WERI-Rb-1 (cell line): ENCODE results near the gene TUBA8.
"Not testable (repeated sequence)": the region's sequence is repeated elsewhere in the genome, so short reads cannot be mapped to it uniquely, and the experiment has no call there.

Experiments
- DNase-seq: peaks from one replicate; pipeline ENCODE4 v3.0.0-alpha.2; 2020
- H3K27ac ChIP-seq: fragments of 250-450 bp; sonication (Bioruptor Pico); 2 replicates; pipeline ENCODE4 v1.5.1; 2020; ENCODE audit warnings: mild to moderate bottlenecking, moderate library complexity
- H3K27me3 ChIP-seq: fragments of 250-450 bp; sonication (Bioruptor Pico); 2 replicates; pipeline ENCODE4 v1.5.1; 2021; ENCODE audit warnings: mild to moderate bottlenecking, low read depth, moderate library complexity; ENCODE audit not compliant: insufficient read depth, severe bottlenecking
- H3K36me3 ChIP-seq: fragments of 250-450 bp; sonication (Bioruptor Pico); 2 replicates; pipeline ENCODE4 v1.5.1; 2020; ENCODE audit warnings: mild to moderate bottlenecking, moderate library complexity
- H3K4me3 ChIP-seq: 2 replicates; pipeline ENCODE4 v1.5.1; 2011; ENCODE audit warnings: low read depth, mild to moderate bottlenecking, control low read depth, low read length
- H3K9me3 ChIP-seq: fragments of 250-450 bp; sonication (Bioruptor Pico); 2 replicates; pipeline ENCODE4 v1.5.1; 2021; ENCODE audit warnings: mild to moderate bottlenecking, moderate library complexity; ENCODE audit not compliant: severe bottlenecking
- TF ChIP-seq, protein P1 (sequence below): IDR thresholded peaks from 2 replicates; pipeline ENCODE4 v1.5.1; 2011; ENCODE audit warnings: low read depth, mild to moderate bottlenecking, control low read depth, inconsistent platforms, low read length

TUBA8 gene

DNA sequence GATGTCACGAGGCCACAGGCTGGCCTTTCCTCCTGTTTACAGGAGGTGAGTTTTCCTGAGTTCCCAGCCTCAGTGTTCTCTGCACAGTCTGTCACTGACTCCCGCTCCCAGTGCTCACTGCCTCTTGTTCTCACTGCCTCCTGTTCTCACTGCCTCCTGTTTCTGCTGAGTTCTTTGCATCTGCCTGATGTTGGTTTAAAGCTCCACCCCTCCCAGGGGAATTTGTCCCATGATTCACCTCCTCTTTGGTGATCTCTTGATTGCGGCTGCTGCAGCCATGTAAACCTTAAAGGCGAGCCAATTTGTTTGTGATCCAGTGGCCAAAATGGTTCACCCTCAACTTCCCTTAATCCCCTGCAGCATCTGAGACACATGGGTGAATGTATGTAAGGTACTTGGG is 6.0 kb upstream of the TUBA8 start:
- TF ChIP-seq, protein P1, sequence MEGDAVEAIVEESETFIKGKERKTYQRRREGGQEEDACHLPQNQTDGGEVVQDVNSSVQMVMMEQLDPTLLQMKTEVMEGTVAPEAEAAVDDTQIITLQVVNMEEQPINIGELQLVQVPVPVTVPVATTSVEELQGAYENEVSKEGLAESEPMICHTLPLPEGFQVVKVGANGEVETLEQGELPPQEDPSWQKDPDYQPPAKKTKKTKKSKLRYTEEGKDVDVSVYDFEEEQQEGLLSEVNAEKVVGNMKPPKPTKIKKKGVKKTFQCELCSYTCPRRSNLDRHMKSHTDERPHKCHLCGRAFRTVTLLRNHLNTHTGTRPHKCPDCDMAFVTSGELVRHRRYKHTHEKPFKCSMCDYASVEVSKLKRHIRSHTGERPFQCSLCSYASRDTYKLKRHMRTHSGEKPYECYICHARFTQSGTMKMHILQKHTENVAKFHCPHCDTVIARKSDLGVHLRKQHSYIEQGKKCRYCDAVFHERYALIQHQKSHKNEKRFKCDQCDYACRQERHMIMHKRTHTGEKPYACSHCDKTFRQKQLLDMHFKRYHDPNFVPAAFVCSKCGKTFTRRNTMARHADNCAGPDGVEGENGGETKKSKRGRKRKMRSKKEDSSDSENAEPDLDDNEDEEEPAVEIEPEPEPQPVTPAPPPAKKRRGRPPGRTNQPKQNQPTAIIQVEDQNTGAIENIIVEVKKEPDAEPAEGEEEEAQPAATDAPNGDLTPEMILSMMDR = no peak
- Histone ChIP-seq H3K27ac (no peak overlapping the region), H3K9me3 (no peaks in the 10 kb centered on the region), H3K36me3 (no peaks in the 10 kb centered on the region), H3K27me3 (no peaks in the 10 kb centered on the region), H3K4me3 (no peak overlapping the region)
- DNase-seq = no peak

DNA sequence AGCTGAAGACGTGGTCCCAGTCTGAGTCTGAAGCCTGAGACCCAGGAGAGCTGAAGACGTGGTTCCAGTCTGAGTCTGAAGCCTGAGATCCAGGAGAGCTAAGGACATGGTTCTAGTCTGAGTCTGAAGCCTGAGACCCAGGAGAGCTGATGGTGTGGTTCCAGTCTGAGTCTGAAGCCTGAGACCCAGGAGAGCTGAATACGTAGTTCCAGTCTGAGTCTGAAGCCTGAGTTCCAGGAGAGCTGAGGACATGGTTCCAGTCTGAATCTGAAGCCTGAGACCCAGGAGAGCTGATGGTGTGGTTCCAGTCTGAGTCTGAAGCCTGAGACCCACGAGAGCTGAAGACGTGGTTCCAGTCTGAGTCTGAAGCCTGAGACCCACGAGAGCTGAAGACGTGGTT is 4.6 kb upstream of the TUBA8 start:
- H3K36me3 ChIP-seq, H3K4me3 ChIP-seq, H3K27ac ChIP-seq, H3K27me3 ChIP-seq, DNase-seq, H3K9me3 ChIP-seq: not testable (repeated sequence)

DNA sequence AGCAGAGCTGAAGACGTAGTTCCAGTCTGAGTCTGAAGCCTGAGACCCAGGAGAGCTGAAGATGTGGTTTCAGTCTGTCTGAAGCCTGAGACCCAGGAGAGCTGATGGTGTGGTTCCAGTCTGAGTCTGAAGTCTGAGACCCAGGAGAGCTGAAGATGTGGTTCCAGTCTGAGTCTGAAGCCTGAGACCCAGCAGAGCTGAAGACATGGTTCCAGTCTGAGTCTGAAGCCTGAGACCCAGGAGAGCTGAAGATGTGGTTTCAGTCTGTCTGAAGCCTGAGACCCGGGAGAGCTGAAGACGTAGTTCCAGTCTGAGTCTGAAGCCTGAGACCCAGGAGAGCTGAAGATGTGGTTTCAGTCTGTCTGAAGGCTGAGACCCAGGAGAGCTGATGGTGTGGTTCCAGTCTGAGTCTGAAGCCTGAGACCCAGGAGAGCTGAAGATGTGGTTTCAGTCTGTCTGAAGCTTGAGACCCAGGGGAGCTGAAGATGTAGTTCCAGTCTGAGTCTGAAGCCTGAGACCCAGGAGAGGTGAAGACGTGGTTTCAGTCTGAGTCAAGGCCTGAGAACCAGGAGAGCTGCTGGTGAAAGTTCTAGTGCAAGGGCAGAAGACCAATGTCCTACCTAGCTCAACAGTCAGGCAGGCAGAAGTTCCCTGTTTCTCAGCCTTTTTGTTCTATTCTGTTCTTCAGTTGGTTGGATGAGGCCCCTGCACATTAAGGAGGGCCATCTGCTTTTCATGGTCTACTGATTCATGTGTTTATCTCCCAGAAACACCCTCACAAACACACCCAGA is 3.9 kb upstream of the TUBA8 start:
- not testable (repeated sequence) for DNase-seq, H3K9me3 ChIP-seq, H3K4me3 ChIP-seq, H3K27me3 ChIP-seq, H3K36me3 ChIP-seq, H3K27ac ChIP-seq

DNA sequence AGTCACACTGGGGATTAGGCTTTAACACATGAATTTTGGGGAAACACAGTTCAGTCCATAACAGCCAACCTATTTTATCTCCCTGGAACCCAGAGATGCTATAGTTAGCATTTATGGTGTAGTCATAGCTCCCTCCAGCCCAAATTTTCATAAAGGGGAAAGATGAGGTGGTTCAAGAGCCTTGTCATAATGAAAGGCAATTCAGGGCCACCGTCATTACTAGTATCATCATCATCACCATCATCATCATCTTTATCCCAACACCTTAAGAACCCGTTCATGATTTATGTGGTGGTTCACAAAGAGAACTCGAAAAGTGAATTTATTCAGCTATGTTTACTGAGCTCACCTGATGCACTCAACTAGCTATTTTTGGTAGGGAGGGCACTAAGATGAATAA is 2.4 kb upstream of the TUBA8 start:
- Histone ChIP-seq H3K27ac (no peak overlapping the region), H3K27me3 (peaks cover 4% of the 10 kb centered on the region), H3K36me3 (no peaks in the 10 kb centered on the region), H3K9me3 (no peaks in the 10 kb centered on the region), H3K4me3 (no peak overlapping the region)
- DNase-seq = no peak
- TF ChIP-seq, protein P1 = no peak

DNA sequence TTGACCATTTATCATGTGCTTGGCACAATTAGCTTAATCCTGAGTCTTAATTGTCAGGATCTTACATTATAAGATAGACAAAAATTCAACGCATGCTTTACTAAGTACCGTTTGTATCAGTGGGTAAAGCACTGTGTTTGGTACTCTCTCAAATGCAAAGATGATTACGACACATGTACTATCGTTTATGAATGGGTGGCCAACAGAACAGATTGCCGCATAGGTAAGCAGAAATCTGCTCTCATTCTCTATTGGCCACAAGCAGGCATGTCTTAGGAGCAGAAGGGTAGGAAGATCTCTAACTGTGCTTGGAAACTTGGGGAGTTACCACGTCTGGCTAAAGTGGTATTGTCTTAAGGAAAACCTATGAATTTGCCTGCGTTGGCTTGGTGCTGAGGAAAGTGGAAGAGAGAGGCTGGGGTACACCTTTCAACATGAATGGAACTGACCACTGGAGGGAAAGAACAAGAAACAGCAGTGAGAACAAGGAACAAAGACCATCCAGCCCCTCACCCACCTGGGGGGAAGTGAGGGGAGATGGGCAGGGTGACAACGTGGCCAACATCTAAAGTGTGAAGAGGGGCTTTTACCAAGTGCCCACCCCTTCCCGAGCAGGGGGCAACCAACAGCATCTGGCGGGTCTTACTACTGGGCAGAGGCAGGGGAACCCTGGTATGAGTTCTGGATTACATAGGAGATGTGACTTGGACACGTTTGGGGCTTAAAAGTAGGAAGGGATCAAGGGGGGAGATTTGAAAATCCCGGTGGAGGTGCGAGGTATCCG is 1.0 kb upstream of the TUBA8 start:
- Histone ChIP-seq H3K36me3 (no peaks in the 10 kb centered on the region), H3K9me3 (no peaks in the 10 kb centered on the region), H3K27me3 (peaks cover 4% of the 10 kb centered on the region), H3K27ac (no peak overlapping the region), H3K4me3 (no peak overlapping the region)
- no peak for DNase-seq
- TF ChIP-seq, protein P1 = no peak

DNA sequence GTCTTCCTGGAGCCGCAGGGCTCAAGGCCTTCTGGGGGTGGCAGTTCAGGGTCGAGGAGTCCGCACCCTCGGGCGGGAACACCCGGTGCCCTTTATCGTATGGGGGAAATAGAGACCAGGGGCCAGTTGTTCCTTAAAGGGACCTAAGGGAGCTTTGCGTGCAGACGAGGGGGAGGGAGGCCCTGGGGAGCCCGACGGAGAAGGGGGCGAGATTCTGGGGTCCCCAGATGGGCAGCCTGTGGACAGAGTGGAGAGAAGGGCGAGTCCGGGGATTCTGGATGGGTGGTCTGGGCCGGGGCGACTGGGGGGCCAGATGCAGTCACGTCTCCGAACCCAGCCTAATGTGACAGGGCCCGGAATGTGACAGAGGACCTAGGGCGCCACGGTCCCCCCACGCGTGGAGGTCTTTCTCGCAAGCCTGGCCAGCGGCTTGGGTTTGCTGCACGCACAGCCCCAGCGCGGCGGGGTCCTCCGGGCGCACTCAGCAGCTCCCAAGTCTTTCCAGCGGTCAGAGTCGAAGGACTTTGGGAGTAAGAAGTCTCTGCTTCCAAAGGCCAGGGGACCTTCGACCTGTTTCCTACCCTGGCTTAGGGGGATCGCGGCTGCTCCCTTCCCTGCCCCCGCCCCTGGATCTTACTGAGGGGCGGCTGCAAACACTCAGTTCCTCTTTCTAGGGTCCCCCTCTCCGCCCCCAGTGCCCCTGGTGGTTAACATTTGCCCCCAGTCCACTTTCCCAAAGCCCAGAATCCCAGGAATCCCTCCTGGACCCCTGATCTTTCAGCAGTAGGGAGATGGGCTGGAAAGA is 547 bp downstream of the TUBA8 start:
- H3K36me3 ChIP-seq = no peaks in the 10 kb centered on the region
- no peaks in the 10 kb centered on the region for H3K9me3 ChIP-seq
- H3K4me3 ChIP-seq = peak overlapping the region; percentile 53
- DNase-seq = no peak
- TF ChIP-seq, protein P1 = no peak
- peaks cover 4% of the 10 kb centered on the region for H3K27me3 ChIP-seq
- H3K27ac ChIP-seq = no peak overlapping the region
